Hematopoietic multipotent progenitor cell (in vitro differentiated cells): Measurements from ENCODE around the gene FRS2. TPM values are rescaled to one million over a fixed set of nuclear protein-coding genes. Genes with fewer than 3 reads are reported as not detected.

Experiments used
- DNase-seq, 3 donors: peaks; one replicate each; pipeline ENCODE4 v3.0.0-alpha.2; 2011 to 2015; ENCODE audit warnings: low read depth in 2 of 3, low spot score in 2 of 3
- total RNA-seq: library from RNA; depleted of rRNA; stranded (reverse); fragments of >200 nt; gene quantifications from one replicate; pipeline ENCODE4 v1.2.3, GENCODE V29; 2012

FRS2 gene
- total RNA-seq, 1 donor, result 21.0 TPM

DNA sequence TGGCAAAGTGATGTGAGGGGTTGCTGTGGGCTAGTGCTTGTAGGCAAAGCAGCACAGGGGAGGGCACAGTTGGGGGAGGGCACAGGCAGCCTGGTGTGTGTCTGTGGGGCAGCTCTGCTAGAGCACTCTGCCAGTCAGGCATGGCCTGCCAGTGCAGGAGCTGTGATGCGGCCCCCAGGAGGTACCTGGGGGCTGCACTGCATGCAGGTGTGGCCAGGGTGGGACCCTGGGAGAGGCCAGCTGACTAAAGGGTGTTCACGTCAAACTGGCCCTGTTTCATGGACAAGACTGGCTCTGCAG, 54.1 kb downstream of the FRS2 start:
- DNase-seq, result no peak

DNA sequence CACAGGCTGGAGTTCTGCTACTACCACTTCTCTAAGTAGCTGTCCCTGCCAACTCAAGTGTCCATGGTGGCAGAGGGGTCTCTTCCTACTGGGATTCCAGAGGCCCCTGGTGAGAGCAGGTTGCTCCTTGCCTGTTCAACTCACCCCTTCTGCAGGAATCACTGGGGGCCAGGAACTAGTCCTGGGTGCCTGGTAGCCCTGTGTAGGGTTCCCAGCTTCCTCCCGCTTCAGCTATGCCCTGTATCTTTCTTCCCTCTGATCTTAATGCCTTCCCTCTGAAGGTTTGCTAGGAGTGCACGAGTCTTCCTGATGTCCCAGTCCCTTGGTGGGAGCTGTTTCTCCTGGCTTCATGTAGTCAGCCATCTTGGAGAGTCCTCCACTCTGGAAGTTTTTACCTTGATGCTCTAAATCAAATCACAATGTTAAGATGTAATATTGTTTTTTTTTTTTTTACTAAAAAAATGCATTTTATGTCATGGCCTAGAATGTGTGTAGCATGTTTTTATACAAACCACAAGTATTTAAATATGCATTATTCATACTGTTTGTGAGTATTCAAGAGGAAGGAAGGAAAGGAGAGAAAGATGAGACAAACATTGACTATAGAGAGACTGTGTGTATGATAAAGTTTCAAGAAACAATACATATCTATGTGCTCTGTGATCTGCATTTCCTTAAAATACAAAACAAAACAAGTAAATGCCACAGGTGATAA, 54.7 kb downstream of the FRS2 start:
- no peak for DNase-seq

DNA sequence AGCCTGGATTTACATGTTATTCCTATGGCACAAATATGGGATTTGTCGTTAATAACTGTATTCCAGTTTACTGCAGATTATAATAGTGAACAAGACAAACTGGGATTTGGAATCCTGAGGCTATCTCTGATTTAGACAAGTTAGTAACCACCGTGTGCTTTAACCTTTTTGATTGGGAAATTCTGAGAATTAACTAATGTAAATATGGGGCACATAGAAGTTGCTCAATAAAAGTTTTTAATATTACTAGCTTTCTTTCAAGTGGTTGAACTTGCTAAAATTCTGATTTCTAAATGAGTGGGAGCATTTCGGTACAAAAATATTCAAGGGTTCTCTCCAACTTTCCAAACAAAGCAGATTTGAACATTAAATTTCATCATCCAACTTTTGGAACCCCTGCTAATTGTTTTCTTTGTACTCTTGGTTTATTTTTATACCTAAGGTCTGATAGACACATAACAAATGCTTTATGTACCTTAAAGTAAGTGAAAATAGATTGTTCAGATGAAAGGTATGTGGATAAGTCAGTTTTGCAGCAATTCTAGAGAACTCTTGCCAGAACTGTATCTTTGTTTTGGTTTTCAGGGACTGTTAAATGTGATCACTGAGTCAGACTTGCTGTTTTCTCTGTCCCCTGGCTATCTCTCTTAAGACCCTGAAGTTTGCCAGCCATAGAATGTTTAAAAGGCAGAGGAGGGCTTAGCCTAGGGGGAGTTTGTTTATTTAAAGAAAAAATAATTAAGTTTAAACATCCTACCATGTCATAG, 57.5 kb downstream of the FRS2 start:
- DNase-seq, result no peak

DNA sequence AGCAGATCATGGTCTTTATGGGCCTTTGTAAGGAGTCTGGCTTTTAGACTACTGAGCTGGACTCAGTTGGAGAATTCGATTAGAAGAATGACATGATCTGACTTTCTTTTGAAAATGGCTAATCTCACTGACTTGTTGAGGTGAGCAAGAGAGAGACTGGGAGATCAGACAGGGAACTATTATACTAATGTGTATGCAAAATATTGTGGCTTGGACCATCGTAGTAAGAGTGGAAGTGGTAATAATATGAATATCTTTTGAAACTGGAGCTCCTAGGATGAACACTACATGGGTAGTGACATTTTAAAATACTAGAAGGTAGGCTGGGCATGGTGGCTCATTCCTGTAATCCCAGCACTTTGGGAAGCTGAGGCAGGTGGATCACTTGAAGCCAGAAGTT, 58.8 kb downstream of the FRS2 start:
- no peak for DNase-seq

DNA sequence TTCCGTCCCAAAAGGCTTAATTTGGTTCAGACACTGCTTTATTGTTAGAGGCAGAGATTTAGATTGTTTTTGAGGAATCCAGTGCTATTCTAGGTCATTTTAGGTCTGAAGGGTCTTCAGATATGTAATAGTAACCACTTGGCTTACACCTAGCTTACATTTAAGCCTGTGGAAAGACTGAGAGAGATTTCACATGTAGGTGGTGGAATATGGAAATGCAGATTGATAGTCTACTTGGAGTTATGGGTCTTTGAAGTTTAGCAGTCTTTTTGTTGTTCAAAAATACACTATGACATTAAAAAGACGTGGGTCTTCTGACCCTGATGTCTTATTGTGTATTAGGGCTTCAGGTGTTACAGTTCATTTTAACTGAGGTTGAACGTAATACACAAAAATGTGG, 63.7 kb downstream of the FRS2 start:
- no peak for DNase-seq

DNA sequence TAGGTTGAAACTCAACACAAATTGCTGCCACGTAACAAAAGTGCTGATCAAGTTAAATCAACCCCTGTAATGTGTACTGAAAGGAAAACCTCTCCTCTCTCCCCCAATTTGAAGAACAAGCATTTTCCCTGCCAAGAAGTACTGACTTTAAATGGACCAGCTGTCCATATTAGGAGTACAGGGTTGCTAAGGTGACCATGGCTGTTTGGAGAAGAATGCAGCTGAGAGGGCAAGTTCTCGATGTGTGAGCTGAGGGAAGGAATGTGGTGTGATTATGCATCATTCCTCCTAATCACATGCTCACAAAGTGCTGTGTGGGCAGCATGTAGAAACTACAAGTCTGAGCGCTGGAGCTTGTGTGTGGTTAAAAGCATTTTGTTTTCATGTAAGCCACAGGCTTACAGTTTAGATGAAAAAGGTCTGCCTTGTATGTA, 64.2 kb downstream of the FRS2 start:
- no peak for DNase-seq

DNA sequence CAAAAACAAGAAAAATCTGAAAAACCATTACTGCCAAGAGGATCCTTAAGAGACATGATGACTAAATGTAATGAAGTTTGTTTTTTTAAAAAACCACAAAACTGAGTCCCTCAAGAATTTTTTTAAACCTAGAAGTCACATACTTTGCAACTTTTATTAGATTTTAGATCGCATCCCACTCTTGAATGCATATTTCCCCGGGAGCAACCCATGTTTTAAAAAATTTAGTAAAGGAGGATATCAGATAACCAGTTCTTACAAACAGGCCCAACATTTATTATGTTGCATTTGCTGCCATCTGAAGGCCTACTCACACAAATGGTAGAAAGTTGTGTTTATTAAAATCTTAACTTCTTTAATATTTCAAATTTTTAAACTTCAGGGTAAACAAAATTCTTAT, 70.8 kb downstream of the FRS2 start:
- DNase-seq, result no peak

DNA sequence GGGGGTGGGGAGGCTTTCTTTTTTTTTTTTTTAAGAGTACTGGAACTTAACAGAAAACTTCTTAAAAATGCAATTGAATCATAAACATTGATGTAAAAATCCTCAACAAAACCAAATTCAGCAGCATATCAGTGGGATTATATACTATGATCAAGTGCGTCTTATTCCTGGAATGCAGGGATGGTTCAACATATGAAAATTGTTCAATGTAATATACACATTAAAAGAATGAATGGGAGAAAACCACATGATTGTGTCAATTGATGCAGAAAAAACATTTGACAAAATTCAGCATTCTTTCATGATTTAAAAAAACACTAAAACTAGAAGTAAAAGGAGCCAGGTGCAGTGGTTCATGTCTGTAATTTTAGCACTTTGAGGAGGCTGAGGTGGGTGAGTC, 73.9 kb downstream of the FRS2 start:
- DNase-seq, result no peak

DNA sequence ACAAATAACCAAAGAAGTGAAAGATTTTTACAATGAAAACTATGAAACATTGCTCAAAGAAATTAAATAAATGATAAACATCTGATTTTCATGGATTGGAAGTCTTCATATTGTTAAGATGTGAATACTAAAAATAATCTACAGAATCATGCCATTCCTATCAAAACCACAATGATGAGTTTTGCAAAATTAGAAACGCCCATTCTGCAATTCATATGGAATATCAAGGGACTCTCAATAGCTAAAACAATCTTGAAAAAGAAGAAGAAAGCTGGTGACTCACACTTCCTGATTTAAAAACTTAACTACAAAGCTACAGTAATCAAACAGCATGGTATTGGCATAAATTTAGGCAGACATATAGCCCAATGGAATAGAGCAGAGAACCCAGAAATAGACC, 74.9 kb downstream of the FRS2 start:
- no peak for DNase-seq

DNA sequence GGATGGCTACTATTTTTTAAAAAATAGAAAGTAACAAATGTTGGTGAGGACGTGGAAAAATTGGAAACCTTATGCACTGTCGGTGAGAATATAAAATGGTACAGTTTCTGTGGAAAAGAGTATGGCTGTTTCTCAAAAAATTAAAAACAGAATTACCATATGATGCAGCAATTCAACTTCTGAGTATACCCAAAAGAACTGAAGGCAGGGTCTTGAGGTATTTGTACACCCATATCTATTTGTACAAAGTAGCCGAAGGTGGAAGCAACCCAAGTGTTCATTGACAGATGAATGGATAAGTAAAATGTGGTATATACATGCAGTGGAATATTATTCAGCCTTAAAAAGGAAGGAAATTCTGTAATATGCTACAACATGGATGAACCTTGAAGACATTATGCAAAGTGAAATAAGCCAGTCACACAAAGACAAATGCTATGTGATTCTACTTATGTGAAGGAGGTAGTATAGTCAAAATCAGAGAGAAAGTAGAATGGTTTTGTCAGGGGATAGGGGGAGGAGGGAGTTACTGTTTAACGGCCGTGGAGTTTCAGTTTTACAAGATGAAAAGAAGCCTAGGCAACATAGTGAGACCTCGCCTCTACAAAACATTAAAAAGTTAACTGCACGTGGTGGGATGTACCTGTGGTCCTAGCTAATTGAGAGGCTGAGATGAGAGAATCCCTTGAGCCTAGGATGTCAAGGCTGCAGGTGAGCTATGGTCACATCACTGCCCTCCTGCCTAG, 76.7 kb downstream of the FRS2 start:
- no peak for DNase-seq

DNA sequence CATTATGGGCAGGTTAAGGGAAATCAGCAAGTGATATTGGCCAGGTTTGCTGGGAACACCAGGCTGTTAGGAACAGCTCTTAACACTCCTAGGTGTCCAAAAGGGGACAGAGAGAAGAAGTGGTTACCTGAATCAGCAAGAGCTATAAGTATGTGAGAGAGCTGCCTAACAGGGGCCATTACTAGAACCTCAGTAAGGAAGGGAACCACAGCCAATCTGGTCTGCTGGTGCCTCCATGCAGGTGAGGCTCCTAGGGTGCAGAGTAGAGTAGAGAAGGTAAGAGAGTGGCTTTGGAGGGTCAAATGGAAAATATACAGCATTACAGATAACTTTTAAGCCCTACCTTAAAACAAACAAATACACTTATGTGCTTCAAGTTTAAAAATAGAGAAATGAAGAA, 78.5 kb downstream of the FRS2 start:
- no peak for DNase-seq

DNA sequence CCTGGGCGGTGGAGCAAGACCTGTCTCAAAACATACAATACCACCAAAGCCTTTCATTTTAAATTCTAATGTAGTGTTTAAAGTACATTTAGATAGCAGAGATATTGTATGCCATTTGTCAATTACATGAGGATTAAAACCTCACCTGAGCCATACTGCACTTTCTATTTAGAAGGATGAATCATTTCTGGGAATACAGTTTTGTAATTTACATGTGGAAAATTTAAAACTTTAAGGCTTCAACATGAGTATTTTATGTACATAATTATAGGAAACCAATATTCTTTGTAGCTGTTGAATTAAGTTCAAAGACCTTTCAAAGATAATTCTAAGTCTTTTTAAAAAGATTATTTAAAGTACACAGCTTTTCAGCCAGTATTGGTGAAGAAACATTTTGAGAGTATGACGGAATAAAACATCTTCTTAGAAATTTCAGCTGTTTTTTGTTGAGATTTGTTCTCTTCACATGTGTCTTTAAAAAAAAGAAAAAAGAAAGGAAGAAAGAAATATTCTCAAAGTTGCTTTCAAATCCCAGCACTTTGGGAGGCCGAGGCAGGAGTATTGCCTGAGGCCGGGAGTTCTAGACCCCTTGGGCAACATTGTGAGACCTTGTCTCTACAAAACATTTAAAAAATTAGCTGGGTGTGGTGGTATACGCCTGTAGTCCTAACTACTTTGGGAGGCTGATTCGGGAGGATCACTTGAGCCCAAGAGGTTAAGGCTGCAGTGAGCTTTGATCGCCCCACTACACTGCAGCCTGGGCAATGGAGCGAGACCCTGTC, 80.6 kb downstream of the FRS2 start:
- no peak for DNase-seq

DNA sequence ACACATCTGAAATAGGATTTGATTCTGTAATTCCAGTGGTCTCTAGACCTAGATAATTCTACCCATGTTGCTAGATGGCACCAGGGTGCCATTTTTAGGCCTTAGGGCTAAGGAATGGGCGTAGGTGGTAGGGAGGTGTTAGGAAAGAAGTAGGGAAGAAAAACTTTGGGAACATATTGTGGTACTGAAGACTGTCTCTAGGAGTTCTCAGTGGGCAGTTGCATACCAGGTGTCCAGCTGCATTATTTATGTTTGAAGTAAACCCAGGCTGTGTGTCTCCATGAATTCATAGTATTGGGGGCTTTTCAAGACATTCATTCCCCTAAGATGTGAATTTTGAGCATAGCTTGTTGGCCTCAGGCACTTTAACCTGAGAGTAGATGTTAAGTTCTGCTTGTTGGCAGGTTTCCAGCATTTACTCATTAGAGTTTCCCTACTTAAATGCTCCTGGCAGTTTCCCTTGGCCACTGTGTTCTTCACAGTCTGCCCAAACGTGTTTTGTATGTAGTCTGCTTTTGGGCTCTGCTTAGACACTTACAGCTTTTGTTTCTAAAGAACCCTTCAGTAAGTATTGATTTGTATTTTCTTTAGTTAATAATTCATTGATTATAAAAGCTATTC, 83.5 kb downstream of the FRS2 start:
- no peak for DNase-seq

DNA sequence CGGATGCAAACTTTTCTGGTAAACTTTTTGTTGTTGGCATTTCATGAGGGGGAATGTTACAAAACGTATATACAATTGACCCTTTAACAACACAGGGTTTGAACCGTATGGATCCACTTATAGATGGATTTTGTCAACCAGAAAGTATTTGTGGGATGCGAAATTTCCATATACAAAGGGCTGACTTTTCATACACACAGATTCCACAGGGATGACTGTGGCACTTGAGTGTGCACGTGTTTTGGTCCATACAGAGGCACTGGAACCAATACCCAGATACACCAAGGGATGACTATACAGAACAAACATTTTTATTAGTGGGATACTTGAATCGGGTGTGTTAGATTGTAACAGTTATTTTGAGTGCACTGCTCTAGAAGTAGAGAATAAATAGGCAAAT, 85.3 kb downstream of the FRS2 start:
- no peak for DNase-seq

DNA sequence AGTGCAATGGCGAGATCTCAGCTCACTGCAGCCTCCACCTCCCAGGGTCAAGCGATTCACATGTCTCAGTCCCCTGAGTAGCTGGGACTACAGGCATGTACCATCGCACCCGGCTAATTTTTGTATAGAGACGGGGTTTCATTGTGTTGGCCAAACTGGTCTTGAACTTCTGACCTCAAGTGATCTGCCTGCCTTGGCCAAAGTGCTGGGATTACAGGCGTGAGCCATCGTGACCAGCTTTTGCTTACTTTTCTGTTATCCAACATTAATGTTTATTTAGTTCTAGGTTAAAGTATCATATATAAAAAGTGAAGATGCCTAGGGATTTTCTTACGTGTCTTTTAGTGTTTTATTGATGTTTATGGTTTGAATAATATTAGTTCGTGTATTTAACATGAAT, 86.2 kb downstream of the FRS2 start:
- no peak for DNase-seq

DNA sequence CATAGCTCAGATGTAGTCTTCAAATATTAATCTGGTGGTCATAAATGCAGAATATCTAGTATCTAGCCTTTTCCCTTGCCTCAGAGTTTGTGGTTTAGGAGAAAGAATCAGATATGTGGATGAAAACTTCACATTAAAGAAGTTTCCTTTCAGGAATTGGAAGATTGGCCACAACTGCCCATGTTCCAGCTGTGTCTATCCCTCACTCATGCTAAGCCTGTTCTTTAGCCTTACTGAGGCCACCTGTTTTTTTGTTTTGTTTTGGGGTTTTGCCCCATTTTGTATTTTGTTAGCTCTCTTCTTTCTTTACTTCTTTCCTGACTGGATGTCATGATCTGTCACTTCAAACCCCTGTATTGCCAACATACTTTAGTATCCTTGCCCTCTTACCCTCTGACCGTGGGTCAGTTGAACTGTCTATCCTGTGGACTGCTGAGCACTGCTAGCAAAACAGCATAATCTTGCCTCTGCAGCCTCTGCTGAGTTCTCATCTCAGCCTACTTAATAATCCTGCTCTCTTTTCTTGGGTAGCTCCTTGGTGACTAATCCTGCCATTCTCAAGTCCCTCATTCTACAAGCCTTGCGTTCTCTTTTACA, 93.1 kb downstream of the FRS2 start:
- no peak for DNase-seq

DNA sequence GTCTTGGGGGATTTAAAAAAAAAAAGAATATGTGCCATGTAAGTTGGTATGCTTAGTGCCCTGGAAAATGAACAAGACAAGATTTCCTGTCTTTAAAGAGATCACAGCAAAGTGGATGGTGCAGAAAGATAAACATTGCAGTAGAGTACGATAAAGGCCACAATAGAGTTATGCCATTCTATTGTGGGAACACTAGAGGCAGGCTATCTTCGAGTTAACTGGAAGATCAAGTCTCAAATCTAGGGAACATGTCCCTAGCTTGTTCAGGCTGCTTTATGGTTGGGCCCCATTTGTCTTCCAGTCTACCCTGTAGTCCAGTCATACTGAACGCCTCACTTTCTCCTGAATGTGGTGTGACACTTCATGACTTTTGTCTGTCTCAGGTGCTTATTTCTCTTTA, 96.4 kb downstream of the FRS2 start:
- DNase-seq, result no peak

DNA sequence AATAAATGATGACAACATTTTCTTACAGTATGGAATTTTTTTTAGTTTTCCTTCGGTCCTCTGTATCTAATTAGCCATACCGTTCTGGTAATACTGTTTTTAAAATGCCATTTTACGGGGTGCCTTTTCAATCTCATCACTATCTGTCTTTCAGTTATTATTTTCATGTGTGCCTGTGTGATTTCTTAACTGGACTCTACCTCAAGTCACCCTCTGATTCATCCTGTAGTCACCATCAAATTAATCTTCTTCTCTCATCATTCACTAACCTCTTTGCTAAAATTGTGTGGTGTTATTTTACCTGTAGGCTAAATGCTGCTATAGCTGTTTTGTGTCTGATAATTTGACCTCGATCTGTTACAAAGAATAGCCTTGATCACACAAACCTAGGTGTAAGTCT, 99.0 kb downstream of the FRS2 start:
- no peak for DNase-seq

DNA sequence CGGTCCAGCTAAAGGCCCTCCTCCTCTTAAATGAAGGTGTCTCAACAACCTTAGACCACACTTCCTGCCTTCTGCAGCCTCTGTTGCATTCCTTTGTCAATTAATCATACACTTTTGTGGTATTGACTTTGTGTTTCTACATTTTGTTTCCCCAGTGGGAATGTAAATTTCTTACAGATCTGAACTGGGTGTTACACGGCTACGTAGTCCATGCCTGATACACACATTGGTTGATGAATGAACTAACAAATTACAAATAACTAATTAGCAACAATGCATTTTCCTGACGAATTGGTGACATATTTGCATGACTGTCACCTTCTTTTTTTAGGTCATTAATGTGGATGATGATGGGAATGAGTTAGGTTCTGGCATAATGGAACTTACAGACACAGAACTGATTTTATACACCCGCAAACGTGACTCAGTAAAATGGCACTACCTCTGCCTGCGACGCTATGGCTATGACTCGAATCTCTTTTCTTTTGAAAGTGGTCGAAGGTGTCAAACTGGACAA, 99.9 kb downstream of the FRS2 start:
- DNase-seq, result no peak
